Omental fat pad (tissue), 4 donors: ENCODE results near the gene SLC1A7. TPM values are rescaled to one million over a fixed set of nuclear protein-coding genes. Genes with fewer than 3 reads are reported as not detected.
A peak's percentile ranks its signal among the peaks of the same experiment; 100 is the strongest.

Experiments used
- ATAC-seq: fragments of 150-250 bp; one replicate; pipeline ENCODE4 v1.9.1; 2016; ENCODE audit warnings: mild to moderate bottlenecking, moderate library complexity; ENCODE audit not compliant: low FRiP score
- DNase-seq: peaks from one replicate; pipeline ENCODE4 v3.0.0-alpha.2; 2019; ENCODE audit warnings: low spot score
- CTCF ChIP-seq, 3 donors: fragments of 450-650 bp; IDR thresholded peaks; one replicate each; pipeline ENCODE4 v1.5.1; 2016 to 2017; ENCODE audit warnings: antibody characterized with exemption in 3 of 3, mild to moderate bottlenecking in 3 of 3, moderate library complexity in 2 of 3
- total RNA-seq, 4 donors: library from RNA; depleted of rRNA; stranded (reverse); fragments of >200 nt; gene quantifications; one replicate each; pipeline ENCODE4 v1.1.0, GENCODE V29; 2016

SLC1A7 gene
- total RNA-seq, 4 donors from 2014 or later = 0.19 to 0.63 (median 0.48) TPM; not detected in 1

- ATAC-seq (no peak), DNase-seq (no peak)
- TF ChIP-seq CTCF (IDR thresholded peaks at IDR 0.05) = no peak
Measured at GRCh38 chr1:53125122-53125521, 17.3 kb downstream of the SLC1A7 start.

- DNase-seq (no peak), ATAC-seq (peak; percentile 56)
Measured at GRCh38 chr1:53123453-53124140, 18.8 kb downstream of the SLC1A7 start.

GRCh38 chr1:53122961-53123413 lies 19.5 kb downstream of the SLC1A7 start:
- no peak for DNase-seq
- no peak for TF ChIP-seq CTCF (IDR thresholded peaks at IDR 0.05)
- peak; percentile 2 for ATAC-seq

More at GRCh38 chr1:53123453-53124140, 18.8 kb downstream of the SLC1A7 start:
- TF ChIP-seq CTCF (IDR thresholded peaks at IDR 0.05) = no peak

DNA sequence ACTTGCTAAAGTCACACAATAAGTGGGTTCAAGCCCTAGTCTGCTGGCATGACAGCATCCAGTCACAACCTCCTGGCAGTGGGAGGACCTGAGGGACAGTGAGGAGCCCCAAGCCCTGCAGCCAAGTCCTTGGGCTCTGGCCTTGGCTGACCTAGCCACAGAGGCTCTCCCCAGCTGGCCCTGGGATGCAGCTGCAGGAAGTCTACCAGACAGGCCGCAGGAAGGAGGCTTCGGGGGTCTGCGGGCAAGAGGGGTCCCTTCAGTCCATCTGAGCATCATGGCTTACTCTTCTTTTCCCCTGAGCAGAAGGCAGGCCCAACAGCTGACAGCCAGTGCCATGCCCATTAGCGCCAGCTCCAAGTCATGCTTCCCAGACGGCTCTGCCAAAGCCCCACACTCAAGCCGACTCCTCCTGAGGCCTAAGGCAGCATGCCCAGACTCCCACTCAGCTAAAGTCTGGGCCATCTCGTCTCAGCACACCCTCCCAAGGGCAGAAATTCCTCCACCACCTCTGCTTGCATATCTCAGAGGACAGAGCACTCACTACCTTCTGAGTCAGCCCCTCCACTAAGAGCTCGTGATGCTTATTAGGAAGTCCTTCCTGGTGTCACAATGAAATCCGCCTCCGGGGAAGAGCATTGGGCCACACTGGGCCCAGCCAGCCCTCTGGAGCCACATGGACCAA lies 20.1 kb downstream of the SLC1A7 start:
- ATAC-seq = no peak
- no peak for DNase-seq
- no peak for TF ChIP-seq CTCF (IDR thresholded peaks at IDR 0.05)

GRCh38 chr1:53121319-53122172 lies 20.9 kb downstream of the SLC1A7 start:
- DNase-seq (no peak), ATAC-seq (peak; percentile 66)
- no peak for TF ChIP-seq CTCF (IDR thresholded peaks at IDR 0.05)

DNA sequence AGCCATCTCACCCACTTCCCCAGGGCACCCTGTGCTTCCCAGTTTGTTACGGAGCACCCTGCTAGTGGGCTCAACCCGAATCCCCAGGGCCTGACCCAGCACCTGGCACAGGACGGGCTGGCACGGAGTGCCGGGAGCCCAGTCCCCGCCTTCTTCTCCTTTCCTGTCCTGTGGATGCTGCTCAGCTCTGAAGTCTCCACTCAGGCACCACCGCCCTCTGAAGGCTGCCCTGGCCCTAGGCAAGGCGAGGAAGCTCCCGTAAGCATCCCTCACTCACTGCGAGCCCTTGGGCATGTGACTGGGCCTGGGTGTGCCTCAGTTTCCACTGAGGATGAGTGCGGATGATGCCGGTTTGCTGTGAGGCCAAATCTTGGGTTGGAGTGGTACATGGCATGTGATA lies 21.8 kb downstream of the SLC1A7 start:
- DNase-seq (no peak), ATAC-seq (no peak)
- TF ChIP-seq CTCF (IDR thresholded peaks at IDR 0.05) = no peak
